ENCODE data around the gene MT1A.
"Not testable (repeated sequence)": the region's sequence is repeated elsewhere in the genome, so short reads cannot be mapped to it uniquely, and the experiment has no call there.

MT1A gene

GRCh38 chr16:56610609-56611111 lies 27.8 kb upstream of the MT1A start:
- DNase-seq, result no peak

- DNase-seq, result no peak
Observed at GRCh38 chr16:56611281-56611833, 27.1 kb upstream of the MT1A start.

- no peak for DNase-seq
Observed at GRCh38 chr16:56613706-56614105, 24.8 kb upstream of the MT1A start.

GRCh38 chr16:56614549-56614991 lies 23.9 kb upstream of the MT1A start:
- no peak for DNase-seq

GRCh38 chr16:56615353-56615752 lies 23.1 kb upstream of the MT1A start:
- no peak for DNase-seq

DNA sequence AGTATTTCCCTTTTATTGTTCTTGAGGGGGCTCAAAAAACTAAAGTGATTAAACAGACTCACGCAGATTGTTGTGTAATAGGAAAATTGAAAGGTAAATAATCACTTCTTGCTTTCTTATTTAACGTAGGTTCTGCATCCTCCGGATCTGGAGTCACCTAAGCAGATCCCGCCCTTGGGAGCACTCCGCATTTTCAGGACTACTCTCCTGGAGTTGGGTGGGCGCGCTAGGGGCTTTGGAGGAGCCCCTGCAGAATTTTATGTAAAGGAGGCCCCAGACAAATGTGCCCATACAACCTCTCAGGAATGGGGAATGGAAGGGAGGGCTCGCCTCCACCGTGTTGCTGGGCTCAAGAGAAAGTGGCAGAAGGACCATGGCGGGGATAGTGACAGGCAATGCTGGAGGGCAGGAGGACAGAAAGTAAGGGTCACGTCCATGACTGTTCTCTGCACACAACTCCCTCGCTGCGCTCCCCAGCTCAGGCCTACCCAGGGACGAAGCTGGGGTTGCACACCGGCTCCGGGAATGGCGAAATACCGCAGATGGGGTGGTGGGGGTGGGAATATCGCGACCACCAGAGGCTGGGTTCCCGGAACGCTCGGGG lies 21.8 kb upstream of the MT1A start:
- DNase-seq, result no peak

- DNase-seq, result no peak
Observed at GRCh38 chr16:56617212-56618085, 21.0 kb upstream of the MT1A start.

- no peak for DNase-seq
Observed at GRCh38 chr16:56618138-56618537, 20.3 kb upstream of the MT1A start.

DNA sequence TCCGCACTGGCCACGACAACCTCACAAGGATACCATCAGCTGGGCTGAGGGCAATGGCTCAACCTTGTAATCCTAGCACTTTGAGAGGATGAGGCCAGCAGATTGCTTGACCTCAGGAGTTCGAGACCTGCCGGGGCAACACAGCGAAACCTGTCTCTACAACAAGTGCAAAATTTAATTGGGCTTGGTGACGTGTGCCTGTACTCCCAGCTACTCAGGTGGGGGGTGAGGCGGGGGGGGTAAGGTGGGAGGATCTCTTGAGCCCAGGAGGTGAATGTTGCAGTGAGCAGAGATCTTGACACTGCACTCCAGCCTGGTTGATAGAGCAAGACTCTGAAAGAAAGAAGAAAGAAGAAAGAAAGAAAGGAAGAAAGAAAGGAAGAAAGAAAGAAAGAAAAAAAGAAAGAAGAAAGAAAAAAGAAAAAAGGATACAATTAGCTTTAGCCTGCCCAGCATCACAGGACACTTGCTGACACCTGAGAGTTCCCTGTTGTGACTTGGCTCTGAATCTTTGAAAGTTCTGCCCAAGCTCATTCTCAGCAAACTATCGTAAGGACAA lies 18.0 kb upstream of the MT1A start:
- DNase-seq, result no peak

- DNase-seq, result not testable (repeated sequence)
Observed at GRCh38 chr16:56621665-56622445, 16.6 kb upstream of the MT1A start.

DNA sequence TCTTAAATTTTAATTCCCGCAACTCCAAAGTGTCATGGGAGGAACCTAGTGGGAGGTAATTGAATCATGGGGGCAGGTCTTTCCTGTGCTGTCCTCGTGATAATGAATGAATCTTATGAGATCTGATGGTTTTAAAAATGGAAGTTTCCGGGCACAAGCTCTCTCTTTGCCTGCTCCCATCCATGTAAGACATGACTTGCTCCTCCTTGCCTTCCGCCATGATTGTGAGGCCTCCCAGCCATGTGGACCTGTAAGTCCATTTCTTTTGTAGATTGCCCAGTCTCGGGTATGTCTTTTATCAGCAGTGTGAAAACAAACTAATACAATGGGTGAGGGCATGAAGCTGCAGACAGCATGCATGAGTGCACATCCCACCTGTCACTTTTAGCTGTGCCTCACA lies 15.3 kb upstream of the MT1A start:
- not testable (repeated sequence) for DNase-seq

DNA sequence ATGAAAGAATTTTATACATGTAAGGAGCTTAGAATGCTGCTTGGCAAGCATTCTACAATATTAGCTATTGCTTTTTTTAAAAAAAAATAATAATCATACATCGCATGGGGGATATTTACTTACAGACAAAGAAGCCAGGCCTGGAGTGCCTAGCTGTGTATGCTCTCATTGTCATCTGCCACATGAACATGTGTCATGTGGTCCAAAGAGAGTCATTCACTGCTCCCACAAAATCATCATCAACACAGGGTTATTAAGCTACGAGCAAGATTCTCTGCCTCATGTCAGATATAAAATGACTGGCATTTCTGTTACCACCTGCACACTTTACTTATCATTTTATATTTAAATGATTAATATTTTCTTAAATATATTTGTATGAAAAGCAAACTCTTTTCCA lies 14.8 kb upstream of the MT1A start:
- DNase-seq, result no peak

DNA sequence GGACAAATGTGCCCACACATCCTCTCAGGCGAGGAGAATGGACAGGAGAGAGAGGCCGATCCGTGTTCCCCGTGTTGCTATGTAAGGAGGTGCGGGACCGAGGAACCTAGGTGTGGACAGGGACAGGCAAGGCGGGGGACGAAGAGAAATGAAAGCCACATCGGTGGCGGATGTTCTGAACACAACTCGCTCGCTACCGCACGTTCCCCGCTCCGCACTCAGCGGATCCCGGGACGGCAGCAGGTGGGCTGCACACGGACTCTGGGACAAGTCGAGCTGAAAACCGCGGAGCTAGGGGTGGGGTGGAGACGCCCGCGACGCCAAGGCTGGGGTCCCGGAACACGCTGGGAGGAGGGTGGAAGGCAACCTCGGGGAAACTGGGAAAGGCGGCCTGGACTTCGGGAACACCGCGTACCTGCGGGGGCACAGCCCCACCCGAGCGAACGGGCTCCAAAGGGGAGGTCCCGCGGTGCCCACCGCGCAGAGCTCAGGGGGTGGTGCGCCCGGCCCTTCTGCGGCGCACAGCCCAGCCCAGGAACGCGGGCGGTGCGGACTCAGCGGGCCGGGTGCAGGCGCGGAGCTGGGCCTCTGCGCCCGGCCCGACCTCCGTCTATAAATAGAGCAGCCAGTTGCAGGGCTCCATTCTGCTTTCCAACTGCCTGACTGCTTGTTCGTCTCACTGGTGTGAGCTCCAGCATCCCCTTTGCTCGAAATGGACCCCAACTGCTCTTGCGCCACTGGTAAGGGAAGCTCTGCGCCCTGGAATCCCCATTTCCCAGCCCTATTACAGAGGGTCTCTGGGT lies 13.1 kb upstream of the MT1A start, which contains the start of gene MT1E:
Gene MT1E (plus strand): TSS at position 642 of the 803 bp plus-strand sequence. CDS start 71 bp downstream, at position 713.
- no peak for DNase-seq

- no peak for DNase-seq
Observed at GRCh38 chr16:56625943-56626654, 12.4 kb upstream of the MT1A start.

GRCh38 chr16:56626685-56627084 lies 11.8 kb upstream of the MT1A start:
- no peak for DNase-seq

- no peak for DNase-seq
Observed at GRCh38 chr16:56628486-56629350, 9.7 kb upstream of the MT1A start.

GRCh38 chr16:56629531-56629930 lies 8.9 kb upstream of the MT1A start:
- DNase-seq, result no peak

- DNase-seq, result no peak
Observed at GRCh38 chr16:56630134-56630533, 8.3 kb upstream of the MT1A start.

DNA sequence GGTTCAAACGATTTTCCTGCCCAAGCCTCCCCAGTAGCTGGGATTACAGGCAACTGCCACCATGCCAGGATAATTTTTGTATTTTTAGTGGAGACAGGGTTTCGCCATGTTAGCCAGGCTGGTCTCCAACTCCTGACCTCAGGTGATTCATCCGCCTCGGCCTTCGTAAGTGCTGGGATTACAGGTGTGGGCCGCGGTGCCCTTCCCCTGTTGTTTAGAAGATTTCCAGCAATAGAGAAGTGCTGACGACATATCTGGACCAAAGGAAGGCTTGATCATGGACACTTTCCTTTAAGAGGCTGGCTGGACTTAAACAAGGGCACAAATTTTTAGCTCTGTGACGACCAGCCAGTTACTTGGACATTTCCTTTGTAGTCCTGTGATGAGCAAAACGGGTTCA lies 7.3 kb upstream of the MT1A start:
- DNase-seq, result no peak

- DNase-seq, result no peak
Observed at GRCh38 chr16:56631832-56632155, 6.7 kb upstream of the MT1A start.
